Heart right ventricle (tissue), 16 donors: ENCODE results near the gene HOXA13. TPM values are rescaled to one million over a fixed set of nuclear protein-coding genes. Genes with fewer than 3 reads are reported as not detected.

Source experiments
- ATAC-seq, 8 donors: fragments of 200-7000 bp; cut with Tn5 transposase; one replicate each; pipeline ENCODE4 v1.9.1; 2020; ENCODE audit warnings: mild to moderate bottlenecking in 8 of 8, moderate library complexity in 8 of 8, moderate number of reproducible peaks in 1 of 8
- DNase-seq, 2 donors: peaks; one replicate each; pipeline ENCODE4 v3.0.0-alpha.2; 2020
- H3K27ac ChIP-seq, 10 donors: fragments of 200-600 bp; sonication (generic) in 2 of 10; one replicate each; pipeline versions ENCODE4 v1.5.0 to v1.8.0; 2020 to 2022; ENCODE audit warnings: mild to moderate bottlenecking in 3 of 10
- H3K27me3 ChIP-seq, 7 donors: fragments of 200-600 bp; one replicate each; pipeline ENCODE4 v1.8.0; 2021 to 2022; ENCODE audit warnings: mild to moderate bottlenecking in 2 of 7
- H3K36me3 ChIP-seq, 9 donors: fragments of 200-600 bp; sonication (generic) in 1 of 9; one replicate each; pipeline versions ENCODE4 v1.5.0 to v1.8.0; 2020 to 2022; ENCODE audit warnings: mild to moderate bottlenecking in 2 of 9
- H3K4me1 ChIP-seq, 9 donors: fragments of 200-600 bp; sonication (generic) in 1 of 9; one replicate each; pipeline versions ENCODE4 v1.5.0 to v1.8.0; 2020 to 2022; ENCODE audit warnings: mild to moderate bottlenecking in 4 of 9
- H3K4me3 ChIP-seq, 10 donors: fragments of 200-600 bp; sonication (generic) in 2 of 10; one replicate each; pipeline versions ENCODE4 v1.5.0 to v1.8.0; 2020 to 2022; ENCODE audit warnings: mild to moderate bottlenecking in 7 of 10, moderate library complexity in 2 of 10
- H3K9me3 ChIP-seq, 11 donors: fragments of 200-600 bp in 10 of 11; sonication (generic) in 2 of 11; one replicate each; pipeline versions ENCODE4 v1.5.0 to v1.8.0; 2013 to 2022; ENCODE audit warnings: mild to moderate bottlenecking in 2 of 11, control low read depth in 1 of 11, moderate library complexity in 1 of 11
- CTCF ChIP-seq, 9 donors: fragments of 200-600 bp; sonication (generic) in 2 of 9; IDR thresholded peaks; one replicate each; pipeline versions ENCODE4 v1.5.0 to v1.8.0; 2021 to 2022; ENCODE audit warnings: antibody characterized with exemption in 9 of 9, mild to moderate bottlenecking in 5 of 9, moderate library complexity in 1 of 9
- WGBS, 2 donors: extraction: QIAGEN DNeasy Blood & Tissue Kit; methylation state at CpG; one replicate each; pipeline ENCODE4 v1.1.7; 2013; ENCODE audit warnings: inconsistent platforms in 1 of 2; 5-methylcytosine and 5-hydroxymethylcytosine counted together
- intact Hi-C, 10 donors: fragments of 100-400 bp; cut with DNase I; formaldehyde crosslinking; loops; one replicate each; pipeline versions ENCODE4 v1.11.1 to v1.14.2; 2022
- polyA plus RNA-seq, 2 donors: library from polyadenylated mRNA; stranded (reverse); fragments of 200-250 nt; gene quantifications; one replicate each; pipeline ENCODE4 v1.2.3, GENCODE V29; 2013
- total RNA-seq, 10 donors: library from RNA; stranded (reverse); fragmentation: NEBNext Ultra II Directional in 3 of 10; extraction: Animal tissue kit (Norgen Biotek cat#: 25700) in 3 of 10; gene quantifications; one replicate each; pipeline versions ENCODE4 v1.2.1 to v1.2.4, GENCODE V29; 2021 to 2023
- donor health status: Arrhythmogenic right ventricular cardiomyopathy.
- donor health status: ischemic (EF 13 %, LVEDD 7.1; RV severe dilation, severe dysfunction).
- donor health status: healthy with polysubstance abuse.
- donor health status: DM: no; HTN: yes; CAD: no.
- donor health status: DM: no; HTN: no; CAD: no.
- donor health status: ischemic (EF 25% LVEDD 6.9; RV normal size, moderate dysfunction).
- donor health status: ischemic (EF 25% LVEDD 5.7; RV mildly dilated, moderate dysfunction).
- donor health status: healthy.
- donor health status: DM: yes; HTN: yes; CAD: no.
- donor health status: Ischemic cardiomyopathy.
- donor health status: ischemic (EF 35%, LVEDD 5.7; RV mildly dilated, moderate dysfunction).
- donor health status: nonischemic (EF 11% LVEDD 7.7; RV severe dilation, severe dysfunction).
- donor health status: DM: yes; HTN: yes; CAD: no.
- donor health status: PGD.
- donor health status: ischemic (EF 29% LVEDD 5.4; RV normal size, mild dysfunction).
- donor health status: nonischemic (EF 23%, LVEDD 6.1; RV moderate dilation, normal function).

Gene HOXA13
- total and polyA plus RNA-seq, 12 donors, result not detected

GRCh38 chr7:27163288-27164044 lies 36.4 kb downstream of the HOXA13 start:
- DNase-seq (no peak), ATAC-seq (no peak)
- H3K27me3 ChIP-seq, result peaks cover 76 to 100% (median 100%) of the 10 kb centered on the region in 7 donors
- 32 to 38% methylated on average over 24 of the region's 24 CpGs for WGBS, 2 donors
- H3K9me3 ChIP-seq, result no peaks in the 10 kb centered on the region
- no peak overlapping the region for H3K27ac ChIP-seq
- H3K4me3 ChIP-seq, result peak overlapping the region in 1 of 10 donors; percentile 49
- no peak for TF ChIP-seq CTCF (IDR thresholded peaks at IDR 0.05)
- H3K36me3 ChIP-seq, result peaks cover 0 to 15% (median 0%) of the 10 kb centered on the region in 9 donors
- H3K4me1 ChIP-seq, result peaks cover 8 to 74% (median 40%) of the 10 kb centered on the region in 9 donors
- intact Hi-C loops, result loop anchor here in 9 of 10 donors (5.0 to 10.0 kb wide), 11 partner anchors 309 to 1299 kb away; no protein-coding TSS in a partner anchor

GRCh38 chr7:27162561-27163287 lies 37.2 kb downstream of the HOXA13 start:
- peaks cover 72 to 100% (median 100%) of the 10 kb centered on the region in 7 donors for H3K27me3 ChIP-seq
- no peaks in the 10 kb centered on the region for H3K9me3 ChIP-seq
- peaks cover 0 to 15% (median 0%) of the 10 kb centered on the region in 9 donors for H3K36me3 ChIP-seq
- WGBS, 2 donors, result 56 to 61% methylated on average over 7 of the region's 7 CpGs
- DNase-seq (no peak), ATAC-seq (no peak)
- TF ChIP-seq CTCF (IDR thresholded peaks at IDR 0.05), result no peak
- intact Hi-C loops, result loop anchor here in 9 of 10 donors (5.0 to 10.0 kb wide), 11 partner anchors 308 to 1298 kb away; no protein-coding TSS in a partner anchor
- peaks cover 8 to 77% (median 40%) of the 10 kb centered on the region in 9 donors for H3K4me1 ChIP-seq
- no peak overlapping the region for H3K4me3 ChIP-seq
- no peak overlapping the region for H3K27ac ChIP-seq

GRCh38 chr7:27161721-27162560 lies 38.0 kb downstream of the HOXA13 start:
- 18 to 25% methylated on average over 30 of the region's 30 CpGs for WGBS, 2 donors
- H3K4me3 ChIP-seq, result peak overlapping the region in 1 of 10 donors; percentile 68
- DNase-seq (no peak), ATAC-seq (no peak)
- peaks cover 74 to 100% (median 100%) of the 10 kb centered on the region in 7 donors for H3K27me3 ChIP-seq
- peaks cover 8 to 77% (median 38%) of the 10 kb centered on the region in 9 donors for H3K4me1 ChIP-seq
- no peak overlapping the region for H3K27ac ChIP-seq
- intact Hi-C loops, result loop anchor here (2.0 to 10.0 kb wide), 14 partner anchors 307 to 1297 kb away; no protein-coding TSS in a partner anchor
- peaks cover 0 to 15% (median 0%) of the 10 kb centered on the region in 9 donors for H3K36me3 ChIP-seq
- no peaks in the 10 kb centered on the region for H3K9me3 ChIP-seq
- no peak for TF ChIP-seq CTCF (IDR thresholded peaks at IDR 0.05)
